ENCODE measurements around the gene GARIN6. TPM values are rescaled to one million over a fixed set of nuclear protein-coding genes. Genes with fewer than 3 reads are reported as not detected.

Gene GARIN6
- total RNA-seq, 4 donors from 2014 or later: not detected

DNA sequence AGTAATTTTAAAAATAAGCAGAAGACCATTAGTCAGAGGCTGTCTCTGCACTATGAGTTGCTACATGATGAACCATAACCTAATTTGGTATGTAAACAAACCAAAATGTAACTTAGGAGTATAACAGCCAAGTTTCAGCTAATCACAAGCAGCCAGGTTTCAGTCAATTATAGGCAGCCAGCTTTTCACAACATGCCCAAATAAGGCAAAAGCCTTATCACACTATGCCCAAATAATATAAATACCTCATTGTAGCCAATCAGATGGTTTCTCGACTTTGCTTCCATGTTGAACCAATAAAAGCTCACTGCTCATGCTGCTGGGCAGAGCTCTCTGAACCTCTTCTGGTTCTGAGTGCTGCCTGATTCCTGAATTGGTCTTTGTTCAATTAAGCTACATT, 38.6 kb downstream of the GARIN6 start:
- no peaks in the 10 kb centered on the region for H3K9me3 ChIP-seq
- H3K4me3 ChIP-seq: no peak overlapping the region
- H3K27ac ChIP-seq: no peak overlapping the region
- DNase-seq: no peak
- H3K4me1 ChIP-seq: no peaks in the 10 kb centered on the region
- H3K27me3 ChIP-seq: no peaks in the 10 kb centered on the region
- H3K36me3 ChIP-seq: no peaks in the 10 kb centered on the region
- TF ChIP-seq POLR2A (IDR thresholded peaks at IDR 0.05): no peak
- TF ChIP-seq, protein P1, sequence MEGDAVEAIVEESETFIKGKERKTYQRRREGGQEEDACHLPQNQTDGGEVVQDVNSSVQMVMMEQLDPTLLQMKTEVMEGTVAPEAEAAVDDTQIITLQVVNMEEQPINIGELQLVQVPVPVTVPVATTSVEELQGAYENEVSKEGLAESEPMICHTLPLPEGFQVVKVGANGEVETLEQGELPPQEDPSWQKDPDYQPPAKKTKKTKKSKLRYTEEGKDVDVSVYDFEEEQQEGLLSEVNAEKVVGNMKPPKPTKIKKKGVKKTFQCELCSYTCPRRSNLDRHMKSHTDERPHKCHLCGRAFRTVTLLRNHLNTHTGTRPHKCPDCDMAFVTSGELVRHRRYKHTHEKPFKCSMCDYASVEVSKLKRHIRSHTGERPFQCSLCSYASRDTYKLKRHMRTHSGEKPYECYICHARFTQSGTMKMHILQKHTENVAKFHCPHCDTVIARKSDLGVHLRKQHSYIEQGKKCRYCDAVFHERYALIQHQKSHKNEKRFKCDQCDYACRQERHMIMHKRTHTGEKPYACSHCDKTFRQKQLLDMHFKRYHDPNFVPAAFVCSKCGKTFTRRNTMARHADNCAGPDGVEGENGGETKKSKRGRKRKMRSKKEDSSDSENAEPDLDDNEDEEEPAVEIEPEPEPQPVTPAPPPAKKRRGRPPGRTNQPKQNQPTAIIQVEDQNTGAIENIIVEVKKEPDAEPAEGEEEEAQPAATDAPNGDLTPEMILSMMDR (IDR thresholded peaks at IDR 0.05): no peak

DNA sequence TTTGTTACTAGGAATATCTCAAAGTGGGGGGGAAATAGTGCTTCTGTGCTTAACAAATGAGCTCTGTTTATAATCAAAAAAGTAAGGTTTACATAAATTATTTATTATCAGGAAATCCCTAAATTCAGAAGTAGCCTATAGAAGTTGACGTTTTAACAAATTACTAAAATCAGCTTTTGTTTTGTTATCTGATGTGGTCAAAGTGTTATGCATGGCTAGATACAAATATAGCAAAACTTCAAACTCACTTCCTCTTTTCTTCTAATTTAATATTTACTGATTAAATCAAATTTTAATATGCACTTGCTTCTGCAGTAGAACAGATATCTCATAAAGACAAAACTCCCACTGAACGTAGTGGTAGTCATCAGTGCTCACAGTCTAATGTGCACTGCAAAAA, 47.5 kb downstream of the GARIN6 start:
- no peaks in the 10 kb centered on the region for H3K9me3 ChIP-seq
- no peak for DNase-seq

More for the DNA sequence above, 47.5 kb downstream of the GARIN6 start:
- Histone ChIP-seq H3K4me1 (no peaks in the 10 kb centered on the region), H3K27me3 (no peaks in the 10 kb centered on the region), H3K36me3 (no peaks in the 10 kb centered on the region), H3K4me3 (no peak overlapping the region), H3K27ac (no peak overlapping the region)
- no peak for TF ChIP-seq POLR2A (IDR thresholded peaks at IDR 0.05)
- TF ChIP-seq, protein P1 (IDR thresholded peaks at IDR 0.05): no peak
